ENCODE measurements around the gene CEP350. TPM values are rescaled to one million over a fixed set of nuclear protein-coding genes. Genes with fewer than 3 reads are reported as not detected.

CEP350 gene
- total and polyA plus RNA-seq, 2 of the 13 experiments (the other 11 are each of a cell fraction or from before 2014, with no cell fraction given) = 7.6 to 35.9 TPM

- Histone ChIP-seq H4K20me1 (ENCODE audit: insufficient read depth, low read length) (no peaks in the 10 kb centered on the region), H3K36me3 (replicated peaks in 1 of 2; ENCODE audit: control insufficient read depth in 1 of 2, insufficient read depth in 2 of 2, low read length in 2 of 2) (peaks cover 12 to 41% of the 10 kb centered on the region in 2 experiments), H3K27ac (ENCODE audit: extremely low read length, insufficient read depth, low read length) (no peak overlapping the region), H3K4me1 (ENCODE audit: insufficient read depth, low read length) (no peaks in the 10 kb centered on the region), H3K4me2 (ENCODE audit: low read depth, low read length) (no peak overlapping the region), H3K79me2 (ENCODE audit: insufficient read depth, low read length) (no peaks in the 10 kb centered on the region), H3K4me3 (replicated peaks in 1 of 3; ENCODE audit: insufficient read depth in 1 of 3, low read depth in 2 of 3, low read length in 3 of 3) (no peak overlapping the region), H2AFZ (ENCODE audit: low read length) (no peak overlapping the region), H3K9me3 (ENCODE audit: low read length) (no peaks in the 10 kb centered on the region), H3K27me3 (ENCODE audit: control insufficient read depth in 1 of 2, insufficient read depth in 2 of 2, low read length in 2 of 2) (no peaks in the 10 kb centered on the region; a peak in 1 of 5 replicates), H3K9ac (ENCODE audit: insufficient read depth, low read depth, low read length) (no peak overlapping the region)
- no peak for DNase-seq (ENCODE audit: low spot score)
- WGBS (ENCODE audit: low lambda C conversion rate) = 87% methylated on average over 10 of the region's 10 CpGs
- in situ Hi-C loops (cut with HindIII; ENCODE audit: extremely low pct_ligation_motif_present, low pct_unique_long_range_greater_than_20kb) = no loop called here
- ChIA-PET POLR2A (no interaction called here), CTCF (ENCODE audit: low intra/inter-chr PET ratio, low total read pairs) (no interaction called here)
- TSS peak; percentile 38 for BruUV-seq (replicated peaks)
- FAIRE-seq = no peak
- no peak for ATAC-seq
- intact Hi-C loops (cut with micrococcal nuclease; ENCODE audit: unreplicated experiment) = no loop called here
- no peak for TF ChIP-seq HNF1A (IDR thresholded peaks at IDR 0.05; ENCODE audit: low read depth)
- TF ChIP-seq HNF1A (CRISPR knock-in tag; IDR thresholded peaks at IDR 0.05; ENCODE audit: borderline replicate concordance) = no peak
- TF ChIP-seq GTF3A (CRISPR knock-in tag; conservative IDR thresholded peaks at IDR 0.05) = no peak
- no peak for TF ChIP-seq ZFP41 (CRISPR knock-in tag; IDR thresholded peaks at IDR 0.05; ENCODE audit: borderline replicate concordance)
- no peak for TF ChIP-seq ZFP36L1 (CRISPR knock-in tag; IDR thresholded peaks at IDR 0.05)
- no peak for TF ChIP-seq ZNF839 (CRISPR knock-in tag; IDR thresholded peaks at IDR 0.05; ENCODE audit: borderline replicate concordance)
- TF ChIP-seq ZBTB21 (CRISPR knock-in tag; IDR thresholded peaks at IDR 0.05) = no peak
- no peak for TF ChIP-seq HOMEZ (CRISPR knock-in tag; IDR thresholded peaks at IDR 0.05; ENCODE audit: low read depth)
- no peak for TF ChIP-seq MNT (IDR thresholded peaks at IDR 0.05)
- no peak for TF ChIP-seq NFKBIZ (CRISPR knock-in tag; IDR thresholded peaks at IDR 0.05)
- no peak for TF ChIP-seq GABPB1 (CRISPR knock-in tag; IDR thresholded peaks at IDR 0.05)
- TF ChIP-seq ZBTB39 (CRISPR knock-in tag; IDR thresholded peaks at IDR 0.05) = no peak
These were observed 36.8 kb upstream of the CEP350 start for GRCh38 chr1:179917601-179918429.
